Measurements from ENCODE around the gene PYGO1.
"Not testable (repeated sequence)": the region's sequence is repeated elsewhere in the genome, so short reads cannot be mapped to it uniquely, and the experiment has no call there.

PYGO1 gene

DNA sequence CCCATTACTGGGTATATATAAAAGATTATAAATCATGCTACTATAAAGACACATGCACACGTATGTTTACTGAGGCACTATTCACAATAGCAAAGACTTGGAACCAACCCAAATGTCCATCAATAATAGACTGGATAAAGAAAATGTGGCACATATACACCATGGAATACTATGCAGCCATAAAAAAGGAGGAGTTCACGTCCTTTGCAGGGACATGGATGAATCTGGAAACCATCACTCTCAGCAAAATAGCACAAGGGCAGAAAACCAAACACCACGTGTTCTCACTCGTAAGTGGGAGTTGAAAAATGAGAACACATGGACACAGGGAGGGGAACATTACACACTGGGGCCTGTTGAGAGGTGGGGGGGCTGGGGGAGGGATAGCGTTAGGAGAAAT lies 82.7 kb downstream of the PYGO1 start:
- DNase-seq (ENCODE audit: low spot score) = not testable (repeated sequence)

DNA sequence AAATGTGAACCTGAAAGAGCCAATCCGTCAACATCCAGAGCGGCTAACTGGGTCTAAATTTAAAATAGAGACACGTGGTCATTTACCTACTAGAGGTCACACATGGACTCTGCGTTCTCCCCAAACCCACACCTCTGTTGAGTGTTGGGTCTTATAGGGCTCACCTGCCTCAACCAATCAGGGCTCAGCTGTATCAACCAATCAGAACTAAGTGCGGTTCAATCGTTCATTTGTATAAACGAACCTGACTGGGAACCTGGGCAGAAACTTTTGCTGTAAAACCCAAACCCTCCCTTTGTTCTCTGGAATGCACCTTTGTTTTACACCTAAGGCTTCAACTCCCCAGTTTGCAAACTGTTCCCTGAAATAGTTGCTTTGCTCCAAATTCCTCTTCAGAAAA lies 89.0 kb downstream of the PYGO1 start:
- no peak for DNase-seq (ENCODE audit: low spot score)

DNA sequence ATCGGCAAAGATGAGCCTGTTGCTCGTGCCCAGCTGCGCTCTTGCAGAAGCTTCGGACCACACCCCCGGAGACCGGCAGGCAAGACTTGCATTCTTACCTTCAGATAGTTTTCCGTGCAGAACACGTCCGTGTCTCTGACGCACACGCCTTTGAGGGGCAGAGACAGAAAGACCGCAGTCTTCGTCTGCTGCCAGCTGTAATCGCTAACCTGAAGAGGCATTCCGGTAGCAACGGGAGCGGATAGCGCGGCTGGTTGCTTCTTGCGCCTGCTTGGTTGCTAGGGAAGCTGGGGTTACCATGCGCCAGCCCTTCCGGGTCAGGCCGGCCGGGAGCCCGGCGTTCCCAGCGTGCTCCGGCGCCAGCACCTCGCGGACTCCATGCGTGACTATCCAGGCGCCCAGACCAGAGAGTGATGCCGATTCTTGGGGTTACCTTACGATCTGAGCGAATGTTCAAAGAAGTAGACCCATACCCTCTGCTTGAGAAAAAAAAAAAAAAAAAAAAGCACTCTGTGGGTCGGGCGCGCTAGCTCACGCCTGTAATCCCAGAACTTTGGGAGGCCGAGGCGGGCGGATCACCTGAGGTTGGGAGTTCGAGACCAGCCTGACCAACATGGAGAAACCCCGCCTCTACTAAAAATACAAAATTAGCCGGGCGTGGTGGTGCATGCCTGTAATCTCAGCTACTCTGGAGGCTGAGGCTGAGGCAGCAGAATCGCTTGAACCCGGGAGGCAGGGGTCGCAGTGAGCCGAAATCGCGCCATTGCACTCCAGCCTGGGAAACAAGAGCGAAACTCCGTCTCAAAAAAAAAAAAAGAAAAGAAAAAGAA lies 89.8 kb downstream of the PYGO1 start:
- peak; percentile 26 for DNase-seq (ENCODE audit: low spot score)

DNA sequence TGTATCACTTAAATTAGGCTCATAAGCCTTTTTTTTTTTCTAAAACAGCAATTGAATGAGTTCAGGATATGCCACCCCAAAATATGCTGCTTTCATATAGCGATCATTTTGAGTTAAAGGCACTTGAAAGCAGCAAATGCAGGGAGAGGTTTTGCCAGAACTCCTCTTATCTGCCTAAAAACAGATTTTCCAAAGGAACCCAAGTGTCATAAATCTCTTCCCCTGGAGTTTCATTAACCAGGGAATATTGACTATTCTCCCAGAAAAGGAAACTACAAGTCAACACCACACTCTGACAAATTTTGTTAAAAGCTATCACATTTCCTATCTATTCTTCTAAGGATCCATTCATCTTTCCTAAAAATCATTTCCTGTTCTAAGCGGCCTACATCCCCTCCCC lies 91.4 kb downstream of the PYGO1 start:
- no peak for DNase-seq (ENCODE audit: low spot score)

- no peak for DNase-seq (ENCODE audit: low spot score)
Measured at GRCh38 chr15:55494931-55495330, 93.2 kb downstream of the PYGO1 start.

DNA sequence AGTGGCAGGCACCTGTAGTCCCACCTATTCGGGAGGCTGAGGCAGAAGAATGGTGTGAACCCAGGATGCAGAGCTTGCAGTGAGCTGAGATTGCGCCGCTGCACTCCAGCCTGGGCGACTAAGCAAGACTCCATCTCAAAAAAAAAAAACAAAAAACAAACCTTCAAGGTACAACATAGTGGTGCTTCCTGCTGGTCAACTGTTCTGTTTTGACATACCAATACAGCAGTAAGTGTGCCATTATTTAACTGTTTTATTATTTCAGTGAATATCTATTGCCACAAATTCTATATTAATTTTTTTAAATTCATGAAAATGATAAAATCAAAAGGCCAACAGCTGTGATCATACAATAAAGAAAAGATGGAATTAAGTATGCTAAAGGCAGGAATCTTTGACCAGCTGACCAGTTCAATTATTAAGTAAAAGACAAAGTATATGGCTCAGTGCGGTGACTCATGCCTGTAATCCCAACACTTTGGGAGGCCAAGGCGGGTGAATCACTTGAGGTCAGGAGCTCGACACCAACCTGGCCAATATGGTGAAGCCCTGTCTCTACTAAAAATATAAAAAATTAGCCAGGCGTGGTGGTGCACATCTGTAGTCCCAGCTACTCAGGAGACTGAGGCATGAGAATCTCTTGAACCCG lies 99.1 kb downstream of the PYGO1 start:
- not testable (repeated sequence) for DNase-seq (ENCODE audit: low spot score)
